Glutamatergic neuron (in vitro differentiated cells): ENCODE results near the gene RPL39L. TPM values are rescaled to one million over a fixed set of nuclear protein-coding genes. Genes with fewer than 3 reads are reported as not detected.

Experiments
- DNase-seq: peaks from one replicate; pipeline ENCODE4 v3.0.0; 2022
- H3K27ac Mint-ChIP-seq: one replicate; pipeline ENCODE4 v1.8.0; 2020; ENCODE audit warnings: mild to moderate bottlenecking, mixed read lengths, inconsistent platforms; ENCODE audit not compliant: unreplicated experiment
- H3K27me3 Mint-ChIP-seq: one replicate; pipeline ENCODE4 v1.8.0; 2020; ENCODE audit warnings: mild to moderate bottlenecking, moderate library complexity, mixed read lengths, inconsistent platforms; ENCODE audit not compliant: unreplicated experiment
- H3K36me3 Mint-ChIP-seq: one replicate; pipeline ENCODE4 v1.8.0; 2020; ENCODE audit warnings: mild to moderate bottlenecking, mixed read lengths, inconsistent platforms; ENCODE audit not compliant: unreplicated experiment
- H3K4me1 Mint-ChIP-seq: one replicate; pipeline ENCODE4 v1.8.0; 2020; ENCODE audit warnings: mild to moderate bottlenecking, low read depth, mixed read lengths, inconsistent platforms; ENCODE audit not compliant: unreplicated experiment
- H3K4me3 Mint-ChIP-seq: one replicate; pipeline ENCODE4 v1.8.0; 2020; ENCODE audit warnings: mild to moderate bottlenecking, mixed read lengths, inconsistent platforms; ENCODE audit not compliant: unreplicated experiment
- H3K9me3 Mint-ChIP-seq: one replicate; pipeline ENCODE4 v1.8.0; 2020; ENCODE audit warnings: mild to moderate bottlenecking, moderate library complexity, mixed read lengths, inconsistent platforms; ENCODE audit not compliant: unreplicated experiment
- total RNA-seq: library from RNA; stranded (reverse); fragmentation: NEBNext Ultra II Directional; extraction: Animal tissue kit (Norgen Biotek cat#: 25700); gene quantifications from one replicate; pipeline ENCODE4 v1.2.1, GENCODE V29; 2021; ENCODE audit not compliant: unreplicated experiment
- TF ChIP-seq, protein P1 (sequence below): fragments of 200-600 bp; sonication (generic); IDR thresholded peaks from one replicate; pipeline ENCODE4 v1.5.0; 2021; ENCODE audit not compliant: partially characterized antibody, unreplicated experiment

The RPL39L gene
- total RNA-seq, 1 donor from 2014 or later: 15.1 TPM

GRCh38 chr3:187098923-187099512 lies 40.3 kb downstream of the RPL39L start:
- Mint-ChIP-seq H3K27me3 (peaks cover 2% of the 10 kb centered on the region), H3K36me3 (peaks cover 27% of the 10 kb centered on the region), H3K4me1 (no peaks in the 10 kb centered on the region), H3K4me3 (no peak overlapping the region), H3K9me3 (peaks cover 5% of the 10 kb centered on the region), H3K27ac (no peak overlapping the region)
- TF ChIP-seq, protein P1, sequence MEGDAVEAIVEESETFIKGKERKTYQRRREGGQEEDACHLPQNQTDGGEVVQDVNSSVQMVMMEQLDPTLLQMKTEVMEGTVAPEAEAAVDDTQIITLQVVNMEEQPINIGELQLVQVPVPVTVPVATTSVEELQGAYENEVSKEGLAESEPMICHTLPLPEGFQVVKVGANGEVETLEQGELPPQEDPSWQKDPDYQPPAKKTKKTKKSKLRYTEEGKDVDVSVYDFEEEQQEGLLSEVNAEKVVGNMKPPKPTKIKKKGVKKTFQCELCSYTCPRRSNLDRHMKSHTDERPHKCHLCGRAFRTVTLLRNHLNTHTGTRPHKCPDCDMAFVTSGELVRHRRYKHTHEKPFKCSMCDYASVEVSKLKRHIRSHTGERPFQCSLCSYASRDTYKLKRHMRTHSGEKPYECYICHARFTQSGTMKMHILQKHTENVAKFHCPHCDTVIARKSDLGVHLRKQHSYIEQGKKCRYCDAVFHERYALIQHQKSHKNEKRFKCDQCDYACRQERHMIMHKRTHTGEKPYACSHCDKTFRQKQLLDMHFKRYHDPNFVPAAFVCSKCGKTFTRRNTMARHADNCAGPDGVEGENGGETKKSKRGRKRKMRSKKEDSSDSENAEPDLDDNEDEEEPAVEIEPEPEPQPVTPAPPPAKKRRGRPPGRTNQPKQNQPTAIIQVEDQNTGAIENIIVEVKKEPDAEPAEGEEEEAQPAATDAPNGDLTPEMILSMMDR: no peak
- DNase-seq: no peak

- Mint-ChIP-seq H3K27ac (no peak overlapping the region), H3K4me3 (no peak overlapping the region)
- no peak for DNase-seq
Measured at GRCh38 chr3:187093320-187093719, 46.0 kb downstream of the RPL39L start.

GRCh38 chr3:187088701-187089100 lies 50.6 kb downstream of the RPL39L start:
- Mint-ChIP-seq H3K27ac (no peak overlapping the region), H3K9me3 (peaks cover 4% of the 10 kb centered on the region), H3K36me3 (peaks cover 16% of the 10 kb centered on the region), H3K27me3 (no peaks in the 10 kb centered on the region), H3K4me3 (no peak overlapping the region), H3K4me1 (no peaks in the 10 kb centered on the region)
- no peak for DNase-seq
- TF ChIP-seq, protein P1: no peak

More at GRCh38 chr3:187093320-187093719, 46.0 kb downstream of the RPL39L start:
- TF ChIP-seq, protein P1: no peak
- Mint-ChIP-seq H3K9me3 (peaks cover 9% of the 10 kb centered on the region), H3K27me3 (no peaks in the 10 kb centered on the region), H3K4me1 (no peaks in the 10 kb centered on the region), H3K36me3 (peaks cover 35% of the 10 kb centered on the region)

GRCh38 chr3:187086831-187087230 lies 52.5 kb downstream of the RPL39L start:
- TF ChIP-seq, protein P1: no peak
- no peak for DNase-seq
- H3K36me3 Mint-ChIP-seq: peaks cover 12% of the 10 kb centered on the region
- no peak overlapping the region for H3K27ac Mint-ChIP-seq
- H3K27me3 Mint-ChIP-seq: no peaks in the 10 kb centered on the region
- H3K9me3 Mint-ChIP-seq: peaks cover 4% of the 10 kb centered on the region
- H3K4me3 Mint-ChIP-seq: no peak overlapping the region
- no peaks in the 10 kb centered on the region for H3K4me1 Mint-ChIP-seq

- peaks cover 4% of the 10 kb centered on the region for H3K9me3 Mint-ChIP-seq
- DNase-seq: no peak
- no peak overlapping the region for H3K4me3 Mint-ChIP-seq
- no peak overlapping the region for H3K27ac Mint-ChIP-seq
- peaks cover 12% of the 10 kb centered on the region for H3K36me3 Mint-ChIP-seq
- TF ChIP-seq, protein P1: no peak
- no peaks in the 10 kb centered on the region for H3K4me1 Mint-ChIP-seq
- no peaks in the 10 kb centered on the region for H3K27me3 Mint-ChIP-seq
Measured at GRCh38 chr3:187085933-187086332, 53.4 kb downstream of the RPL39L start.
